OCI-LY7 (cell line): Measurements from ENCODE around the gene CRYBA4. TPM values are rescaled to one million over a fixed set of nuclear protein-coding genes. Genes with fewer than 3 reads are reported as not detected.

ENCODE experiments used
- BruUV-seq: library from RNA; stranded (reverse); fragments of 400-500 nt; replicated peaks from 2 replicates; lab custom pipeline; 2021; lab: Mats Ljungman, UMichigan
- CTCF ChIA-PET: fragments of 300-600 bp; sonication (Branson Sonifier 250); formaldehyde crosslinking; loops from one replicate; lab custom pipeline; 2022; ENCODE audit warnings: antibody characterized with exemption; ENCODE audit not compliant: unreplicated experiment; lab: Charles Lee
- POLR2A ChIA-PET: fragments of 300-600 bp; sonication (Branson Sonifier 250); formaldehyde crosslinking; loops from one replicate; lab custom pipeline; 2022; ENCODE audit warnings: antibody characterized with exemption; lab: Charles Lee
- DNase-seq: peaks from one replicate; pipeline ENCODE4 v3.0.0-alpha.2; 2015; ENCODE audit warnings: low spot score
- H2AFZ ChIP-seq: fragments of 200-600 bp; sonication (generic), shearing (Covaris generic); 2 replicates; pipeline ENCODE4 v1.6.1; 2014; ENCODE audit warnings: mild to moderate bottlenecking, antibody characterized with exemption, low read length, moderate library complexity
- H3K27ac ChIP-seq: fragments of 200-600 bp; sonication (generic); 2 replicates; pipeline ENCODE4 v1.5.1; 2014; ENCODE audit warnings: mixed run types, low read depth, mild to moderate bottlenecking, moderate library complexity, low read length, inconsistent platforms; ENCODE audit not compliant: poor library complexity, severe bottlenecking
- H3K36me3 ChIP-seq: fragments of 200-600 bp; sonication (generic); 2 replicates; pipeline ENCODE4 v1.6.1; 2014; ENCODE audit warnings: mild to moderate bottlenecking, antibody characterized with exemption, low read length, moderate library complexity, mixed read lengths; ENCODE audit not compliant: insufficient read depth
- H3K4me1 ChIP-seq: fragments of 200-600 bp; sonication (generic); 2 replicates; pipeline ENCODE4 v1.5.1; 2014; ENCODE audit warnings: mild to moderate bottlenecking, low read length; ENCODE audit not compliant: insufficient read depth, poor library complexity, severe bottlenecking
- H3K4me2 ChIP-seq: fragments of 200-600 bp; sonication (generic); 2 replicates; pipeline ENCODE4 v1.6.1; 2014; ENCODE audit warnings: mild to moderate bottlenecking, low read length
- H3K4me3 ChIP-seq: fragments of 200-600 bp; sonication (generic); 2 replicates; pipeline ENCODE4 v1.5.1; 2014; ENCODE audit warnings: mild to moderate bottlenecking, low read depth, low read length; ENCODE audit not compliant: poor library complexity, severe bottlenecking
- H3K79me2 ChIP-seq: fragments of 200-600 bp; sonication (generic); 2 replicates; pipeline ENCODE4 v1.6.1; 2016; ENCODE audit warnings: low read depth, mild to moderate bottlenecking, low read length, moderate library complexity, mixed read lengths; ENCODE audit not compliant: insufficient read depth
- H3K9me2 ChIP-seq: fragments of 200-600 bp; sonication (generic); 2 replicates; pipeline ENCODE4 v1.6.1; 2016; ENCODE audit warnings: mild to moderate bottlenecking, low read length, mixed read lengths; ENCODE audit not compliant: insufficient read depth
- H3K9me3 ChIP-seq: fragments of 200-600 bp; sonication (generic); 2 replicates; pipeline ENCODE4 v1.6.1; 2014; ENCODE audit warnings: mild to moderate bottlenecking, mixed run types, low read length, mixed read lengths
- H4K20me1 ChIP-seq: fragments of 200-600 bp; sonication (generic); 2 replicates; pipeline ENCODE4 v1.6.1; 2014; ENCODE audit warnings: mild to moderate bottlenecking, antibody characterized with exemption, low read length, moderate library complexity, mixed read lengths; ENCODE audit not compliant: insufficient read depth
- CTCF ChIP-seq: fragments of 200-600 bp; sonication (generic); conservative IDR thresholded peaks from 2 replicates; pipeline ENCODE4 v1.5.1; 2014; ENCODE audit warnings: mild to moderate bottlenecking, antibody characterized with exemption, low read length, moderate library complexity, mixed read lengths
- EZH2phosphoT487 ChIP-seq: fragments of 200-600 bp; sonication (generic); IDR thresholded peaks from 2 replicates; pipeline ENCODE4 v1.6.1; 2018; ENCODE audit warnings: low read depth, borderline replicate concordance, mild to moderate bottlenecking, mixed run types, antibody characterized with exemption, low read length, moderate library complexity, mixed read lengths
- intact Hi-C: fragments of 100-400 bp; cut with micrococcal nuclease; formaldehyde crosslinking; loops from one replicate; pipeline ENCODE4 v1.10.0; 2022; ENCODE audit not compliant: unreplicated experiment
- total RNA-seq, 2 experiments: library from RNA; depleted of rRNA in 1 of 2; stranded (reverse); fragments of >200 nt in 1 of 2; shearing (Covaris generic) in 1 of 2; gene quantifications; 2 replicates each; pipeline ENCODE4 v1.2.3, GENCODE V29; 2014 to 2022

The CRYBA4 gene
- total RNA-seq, 2 experiments from 2014 or later, result not detected

- H3K4me2 ChIP-seq, result peak overlapping the region; percentile 81
- no peak for DNase-seq
- no peak for TF ChIP-seq EZH2phosphoT487
- no peak for TF ChIP-seq CTCF
- H3K27ac ChIP-seq, result peak overlapping the region; percentile 58
- peaks cover 64% of the 10 kb centered on the region for H3K4me1 ChIP-seq
- intact Hi-C loops, result no loop called here
- H3K36me3 ChIP-seq, result no peaks in the 10 kb centered on the region
- peak overlapping the region; percentile 68; the same call in 1 of the 2 replicates for H2AFZ ChIP-seq
- no peaks in the 10 kb centered on the region for H3K9me2 ChIP-seq
- BruUV-seq, result no TSS peak
- H3K79me2 ChIP-seq, result no peaks in the 10 kb centered on the region; the same call in 1 of the 2 replicates
- CTCF ChIA-PET, result no interaction called here
- H3K4me3 ChIP-seq, result peak overlapping the region; percentile 29
- H4K20me1 ChIP-seq, result no peaks in the 10 kb centered on the region
- no peaks in the 10 kb centered on the region for H3K9me3 ChIP-seq
- POLR2A ChIA-PET, result no interaction called here
Measured at GRCh38 chr22:26658161-26658560, 36.4 kb downstream of the CRYBA4 start.

- ChIA-PET POLR2A (no interaction called here), CTCF (no interaction called here)
- TF ChIP-seq EZH2phosphoT487 (no peak), CTCF (no peak)
- Histone ChIP-seq H3K4me2 (peak overlapping the region; percentile 81), H3K4me1 (peaks cover 71% of the 10 kb centered on the region), H3K36me3 (no peaks in the 10 kb centered on the region), H3K27ac (peak overlapping the region; percentile 58), H3K9me3 (no peaks in the 10 kb centered on the region), H3K9me2 (no peaks in the 10 kb centered on the region), H4K20me1 (no peaks in the 10 kb centered on the region), H3K4me3 (peak overlapping the region; percentile 29), H3K79me2 (no peaks in the 10 kb centered on the region; the same call in 1 of the 2 replicates), H2AFZ (peak overlapping the region; percentile 42; the same call in 1 of the 2 replicates)
- peak; percentile 84 for DNase-seq
- intact Hi-C loops, result no loop called here
- BruUV-seq, result no TSS peak
Measured at GRCh38 chr22:26658671-26659478, 37.1 kb downstream of the CRYBA4 start.

GRCh38 chr22:26660356-26660755 is 38.6 kb downstream of the CRYBA4 start:
- intact Hi-C loops, result no loop called here
- H4K20me1 ChIP-seq, result no peaks in the 10 kb centered on the region
- peak overlapping the region; percentile 53; the same call in 1 of the 2 replicates for H2AFZ ChIP-seq
- H3K36me3 ChIP-seq, result no peaks in the 10 kb centered on the region
- H3K9me3 ChIP-seq, result no peaks in the 10 kb centered on the region
- ChIA-PET POLR2A (interaction anchor here (5.1 kb wide), 1 partner anchor 12 kb away, joined by 61 read pairs; no protein-coding TSS in a partner anchor), CTCF (no interaction called here)
- peaks cover 86% of the 10 kb centered on the region for H3K4me1 ChIP-seq
- no peak for DNase-seq
- H3K4me2 ChIP-seq, result peak overlapping the region; percentile 53
- H3K79me2 ChIP-seq, result no peaks in the 10 kb centered on the region; the same call in 1 of the 2 replicates
- no peaks in the 10 kb centered on the region for H3K9me2 ChIP-seq
- no peak for TF ChIP-seq CTCF
- TF ChIP-seq EZH2phosphoT487, result no peak
- H3K4me3 ChIP-seq, result no peak overlapping the region
- H3K27ac ChIP-seq, result peak overlapping the region; percentile 58
- no TSS peak for BruUV-seq
